Activated B cell treated with CpG ODN at 0.5 μM for 24 hours (primary cell): ENCODE measurements around the gene DPM3. TPM values are rescaled to one million over a fixed set of nuclear protein-coding genes. Genes with fewer than 3 reads are reported as not detected.

Experiments used
- ATAC-seq: fragments of 200-7000 bp; cut with Tn5 transposase; one replicate; pipeline ENCODE4 v1.10.0; 2021; ENCODE audit warnings: low read depth, mild to moderate bottlenecking, moderate library complexity
- CTCF ChIA-PET: fragments of 350-600 bp; sonication (Branson Sonifier 250); formaldehyde crosslinking; loops from one replicate; lab custom pipeline; 2021; ENCODE audit warnings: antibody characterized with exemption; lab: Charles Lee
- POLR2A ChIA-PET: fragments of 350-600 bp; sonication (Branson Sonifier 250); formaldehyde crosslinking; loops from one replicate; lab custom pipeline; 2021; ENCODE audit warnings: antibody characterized with exemption; lab: Charles Lee
- DNase-seq: peaks from one replicate; pipeline ENCODE4 v3.0.0; 2022
- H3K27ac Mint-ChIP-seq: one replicate; pipeline ENCODE4 v1.8.0; 2020; ENCODE audit warnings: mixed read lengths
- H3K27me3 Mint-ChIP-seq: one replicate; pipeline ENCODE4 v1.8.0; 2021; ENCODE audit warnings: mixed read lengths
- H3K36me3 Mint-ChIP-seq: one replicate; pipeline ENCODE4 v1.8.0; 2021; ENCODE audit warnings: low read depth, mixed read lengths
- H3K4me1 Mint-ChIP-seq: one replicate; pipeline ENCODE4 v1.8.0; 2021; ENCODE audit warnings: mixed read lengths
- H3K4me3 Mint-ChIP-seq: one replicate; pipeline ENCODE4 v1.8.0; 2020; ENCODE audit warnings: mild to moderate bottlenecking, mixed read lengths
- H3K9me3 Mint-ChIP-seq: one replicate; pipeline ENCODE4 v1.8.0; 2020; ENCODE audit warnings: mixed read lengths
- CTCF ChIP-seq: fragments of 200-600 bp; IDR thresholded peaks from one replicate; pipeline ENCODE4 v1.8.0; 2022; ENCODE audit warnings: antibody characterized with exemption, mild to moderate bottlenecking
- intact Hi-C: fragments of 100-400 bp; cut with micrococcal nuclease; formaldehyde crosslinking; loops from one replicate; pipeline ENCODE4 v1.15.1; 2024
- total RNA-seq: library from RNA; stranded (reverse); gene quantifications from 2 replicates; pipeline ENCODE4 v1.2.3, GENCODE V29; 2022

DPM3 gene
- total RNA-seq, 1 donor from 2014 or later, result 33.2 TPM

GRCh38 chr1:155134322-155134721, 6.0 kb downstream of the DPM3 start:
- Mint-ChIP-seq H3K9me3 (no peaks in the 10 kb centered on the region), H3K36me3 (peaks cover 30% of the 10 kb centered on the region), H3K27ac (no peak overlapping the region), H3K4me1 (peaks cover 38% of the 10 kb centered on the region), H3K27me3 (peaks cover 9% of the 10 kb centered on the region), H3K4me3 (peak overlapping the region; percentile 96)
- ChIA-PET POLR2A (interaction anchor here (1.4 to 5.4 kb wide), 7 partner anchors 9 to 60 kb away, joined by 4 to 92 read pairs (median 23); partner anchors contain the start of genes KRTCAP2 and TRIM46), CTCF (interaction anchor here (1.3 to 4.5 kb wide), 5 partner anchors 33 to 64 kb away, joined by 3 to 40 read pairs (median 6); no protein-coding TSS in a partner anchor)
- DNase-seq (no peak), ATAC-seq (no peak)
- intact Hi-C loops, result no loop called here
- TF ChIP-seq CTCF, result no peak

- peaks cover 14% of the 10 kb centered on the region for H3K27me3 Mint-ChIP-seq
- no peaks in the 10 kb centered on the region for H3K9me3 Mint-ChIP-seq
- ChIA-PET CTCF (interaction anchor here (2.8 to 4.5 kb wide), 2 partner anchors 34 kb away, joined by 8 to 40 read pairs; no protein-coding TSS in a partner anchor), POLR2A (interaction anchor here (1.6 to 5.4 kb wide), 5 partner anchors 9 to 60 kb away, joined by 4 to 92 read pairs (median 63); partner anchors contain the start of genes KRTCAP2 and TRIM46)
- peaks cover 39% of the 10 kb centered on the region for H3K4me1 Mint-ChIP-seq
- DNase-seq (no peak), ATAC-seq (no peak)
- no peak overlapping the region for H3K4me3 Mint-ChIP-seq
- no peak for TF ChIP-seq CTCF
- H3K36me3 Mint-ChIP-seq, result peaks cover 28% of the 10 kb centered on the region
- intact Hi-C loops, result no loop called here
- no peak overlapping the region for H3K27ac Mint-ChIP-seq
These were observed 6.5 kb downstream of the DPM3 start for GRCh38 chr1:155133799-155134281.

GRCh38 chr1:155131856-155132255, 8.5 kb downstream of the DPM3 start:
- CTCF ChIA-PET, result interaction anchor here (1.8 to 2.8 kb wide), 2 partner anchors 36 to 40 kb away, joined by 6 to 8 read pairs; no protein-coding TSS in a partner anchor
- Mint-ChIP-seq H3K4me3 (no peak overlapping the region), H3K9me3 (no peaks in the 10 kb centered on the region), H3K36me3 (peaks cover 13% of the 10 kb centered on the region), H3K27me3 (peaks cover 28% of the 10 kb centered on the region), H3K4me1 (peaks cover 39% of the 10 kb centered on the region), H3K27ac (no peak overlapping the region)
- DNase-seq (no peak), ATAC-seq (no peak)
- intact Hi-C loops, result no loop called here
- no peak for TF ChIP-seq CTCF
- POLR2A ChIA-PET, result no interaction called here

- POLR2A ChIA-PET, result interaction anchor here (1.1 kb wide), 1 partner anchor 42 kb away, joined by 3 read pairs; the partner anchor contains the start of gene KRTCAP2
- ATAC-seq (no peak), DNase-seq (no peak)
- peaks cover 11% of the 10 kb centered on the region for H3K36me3 Mint-ChIP-seq
- CTCF ChIA-PET, result interaction anchor here (1.8 to 2.8 kb wide), 2 partner anchors 36 to 40 kb away, joined by 6 to 8 read pairs; no protein-coding TSS in a partner anchor
- H3K27ac Mint-ChIP-seq, result no peak overlapping the region
- H3K4me1 Mint-ChIP-seq, result peaks cover 40% of the 10 kb centered on the region
- peaks cover 31% of the 10 kb centered on the region for H3K27me3 Mint-ChIP-seq
- no peak for TF ChIP-seq CTCF
- intact Hi-C loops, result no loop called here
- no peaks in the 10 kb centered on the region for H3K9me3 Mint-ChIP-seq
- H3K4me3 Mint-ChIP-seq, result no peak overlapping the region
These were observed 9.0 kb downstream of the DPM3 start for GRCh38 chr1:155131285-155131684.

GRCh38 chr1:155130272-155131006, 9.9 kb downstream of the DPM3 start:
- Mint-ChIP-seq H3K27ac (no peak overlapping the region), H3K36me3 (peaks cover 3% of the 10 kb centered on the region), H3K9me3 (no peaks in the 10 kb centered on the region), H3K4me3 (no peak overlapping the region), H3K27me3 (peaks cover 34% of the 10 kb centered on the region), H3K4me1 (peaks cover 39% of the 10 kb centered on the region)
- ATAC-seq (no peak), DNase-seq (no peak)
- POLR2A ChIA-PET, result interaction anchor here (0.6 to 1.1 kb wide), 2 partner anchors 21 to 43 kb away, joined by 3 read pairs; partner anchors contain the start of gene KRTCAP2
- intact Hi-C loops, result no loop called here
- TF ChIP-seq CTCF, result no peak
- CTCF ChIA-PET, result interaction anchor here (1.4 to 1.8 kb wide), 2 partner anchors 37 to 39 kb away, joined by 3 to 6 read pairs; no protein-coding TSS in a partner anchor
